ENCODE measurements around the gene TRIP13.

Gene TRIP13

GRCh38 chr5:953535-954449, 61.1 kb downstream of the TRIP13 start:
- DNase-seq (ENCODE audit: low read depth in 2 of 2): no peak

GRCh38 chr5:955886-956761, 63.4 kb downstream of the TRIP13 start:
- no peak for DNase-seq (ENCODE audit: low read depth in 2 of 2)

DNA sequence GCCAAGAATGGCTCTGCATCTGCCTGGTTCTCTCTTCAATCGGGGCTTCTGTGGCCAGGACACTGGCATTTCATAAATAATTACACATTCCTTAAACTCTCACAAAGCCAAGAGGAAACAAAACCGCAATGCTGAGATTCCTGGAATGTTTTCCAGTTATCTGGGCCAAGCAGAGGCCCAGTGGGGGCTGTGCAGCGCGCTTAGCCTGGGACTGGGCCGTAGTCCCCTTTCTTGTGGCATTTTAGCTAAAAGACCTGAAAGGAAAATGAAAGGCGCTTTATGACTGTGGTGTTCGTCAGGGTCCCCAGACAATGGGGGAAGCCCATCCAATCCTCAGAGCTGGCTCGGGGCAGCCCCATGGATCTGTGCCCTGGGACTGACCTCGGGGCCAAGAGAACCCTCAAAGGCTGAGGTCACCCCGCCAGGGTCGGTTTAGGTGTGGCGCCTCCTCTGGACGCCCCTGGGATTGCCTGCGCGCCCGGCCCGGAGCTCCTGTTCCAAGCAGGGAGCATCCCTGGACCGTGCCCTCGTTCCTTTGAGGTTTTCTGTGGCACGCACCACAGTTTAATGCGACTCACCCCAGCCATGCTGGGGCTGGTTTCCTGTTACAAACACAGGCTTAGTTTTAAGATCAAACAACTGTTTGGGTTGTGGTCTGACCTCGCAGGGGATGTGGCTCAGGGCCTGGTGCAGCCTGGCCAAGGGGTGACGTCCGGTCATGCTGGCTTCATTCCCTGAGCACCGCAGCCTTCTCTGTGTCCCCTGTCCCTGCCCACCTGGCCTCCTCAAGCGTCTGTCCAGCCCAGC, 64.5 kb downstream of the TRIP13 start:
- DNase-seq (ENCODE audit: low read depth in 2 of 2): peak in 1 of 2 donors; percentile 23

GRCh38 chr5:957748-958485, 65.2 kb downstream of the TRIP13 start:
- DNase-seq (ENCODE audit: low read depth in 2 of 2): no peak

GRCh38 chr5:958701-959571, 66.3 kb downstream of the TRIP13 start:
- DNase-seq (ENCODE audit: low read depth in 2 of 2): no peak

DNA sequence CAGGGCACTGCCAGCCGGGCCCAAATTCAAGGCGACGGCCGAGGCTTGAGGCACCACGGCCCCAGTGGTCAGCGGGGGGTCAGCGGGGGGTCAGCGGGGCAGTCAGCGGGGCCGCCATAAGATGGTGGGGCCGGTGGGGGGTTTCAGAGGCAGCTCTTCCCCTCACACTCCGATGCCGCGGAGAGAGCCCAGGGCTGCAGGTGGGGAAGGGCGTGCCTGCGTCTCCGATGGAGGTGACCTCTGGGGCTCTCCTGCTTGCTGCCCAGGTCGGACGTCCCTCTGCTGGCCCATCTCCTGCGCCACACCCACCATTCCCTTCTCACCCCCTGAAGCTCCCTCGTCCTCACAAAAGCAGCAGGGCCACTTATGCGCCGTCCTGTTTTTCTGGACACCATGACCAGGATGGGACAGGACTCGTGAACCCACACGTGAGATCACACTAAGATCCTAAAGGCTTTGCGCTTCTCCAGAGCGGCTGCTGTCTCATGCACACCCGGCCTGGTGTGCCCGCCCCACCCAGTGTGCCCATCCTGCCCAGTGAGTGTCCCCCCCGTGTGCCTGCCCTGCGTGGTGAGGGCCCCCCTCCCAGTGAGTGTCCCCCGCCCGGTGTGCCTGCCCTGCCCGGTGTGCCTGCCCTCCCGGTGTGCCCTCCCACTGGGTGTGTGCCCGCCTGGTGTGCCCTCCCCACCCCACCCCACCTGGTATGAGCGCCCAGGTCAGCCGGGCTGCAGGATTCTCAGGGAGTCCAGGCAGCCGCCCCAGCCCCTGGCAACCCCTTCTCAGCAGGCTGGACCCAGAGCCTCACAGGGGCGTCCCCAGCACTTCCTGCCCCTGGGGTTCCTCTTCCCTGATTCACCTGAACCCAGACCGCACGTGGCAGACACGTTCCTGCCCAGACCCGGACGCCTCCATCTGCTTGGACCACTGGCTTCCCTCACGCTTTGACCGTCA, 67.2 kb downstream of the TRIP13 start:
- DNase-seq (ENCODE audit: low read depth in 2 of 2): no peak

- no peak for DNase-seq (ENCODE audit: low read depth in 2 of 2)
These were observed 67.9 kb downstream of the TRIP13 start for GRCh38 chr5:960551-960950.

GRCh38 chr5:961002-961710, 68.5 kb downstream of the TRIP13 start:
- no peak for DNase-seq (ENCODE audit: low read depth in 2 of 2)

- DNase-seq (ENCODE audit: low read depth in 2 of 2): no peak
These were observed 69.1 kb downstream of the TRIP13 start for GRCh38 chr5:961711-962240.

GRCh38 chr5:962386-962785, 69.7 kb downstream of the TRIP13 start:
- no peak for DNase-seq (ENCODE audit: low read depth in 2 of 2)

- no peak for DNase-seq (ENCODE audit: low read depth in 2 of 2)
These were observed 70.1 kb downstream of the TRIP13 start for GRCh38 chr5:962801-963200.

- DNase-seq (ENCODE audit: low read depth in 2 of 2): no peak
These were observed 70.6 kb downstream of the TRIP13 start for GRCh38 chr5:963310-963672.

GRCh38 chr5:963673-964531, 71.2 kb downstream of the TRIP13 start:
- peak in 1 of 2 donors; percentile 18 for DNase-seq (ENCODE audit: low read depth in 2 of 2)

- DNase-seq (ENCODE audit: low read depth in 2 of 2): no peak
These were observed 72.1 kb downstream of the TRIP13 start for GRCh38 chr5:964821-965220.

DNA sequence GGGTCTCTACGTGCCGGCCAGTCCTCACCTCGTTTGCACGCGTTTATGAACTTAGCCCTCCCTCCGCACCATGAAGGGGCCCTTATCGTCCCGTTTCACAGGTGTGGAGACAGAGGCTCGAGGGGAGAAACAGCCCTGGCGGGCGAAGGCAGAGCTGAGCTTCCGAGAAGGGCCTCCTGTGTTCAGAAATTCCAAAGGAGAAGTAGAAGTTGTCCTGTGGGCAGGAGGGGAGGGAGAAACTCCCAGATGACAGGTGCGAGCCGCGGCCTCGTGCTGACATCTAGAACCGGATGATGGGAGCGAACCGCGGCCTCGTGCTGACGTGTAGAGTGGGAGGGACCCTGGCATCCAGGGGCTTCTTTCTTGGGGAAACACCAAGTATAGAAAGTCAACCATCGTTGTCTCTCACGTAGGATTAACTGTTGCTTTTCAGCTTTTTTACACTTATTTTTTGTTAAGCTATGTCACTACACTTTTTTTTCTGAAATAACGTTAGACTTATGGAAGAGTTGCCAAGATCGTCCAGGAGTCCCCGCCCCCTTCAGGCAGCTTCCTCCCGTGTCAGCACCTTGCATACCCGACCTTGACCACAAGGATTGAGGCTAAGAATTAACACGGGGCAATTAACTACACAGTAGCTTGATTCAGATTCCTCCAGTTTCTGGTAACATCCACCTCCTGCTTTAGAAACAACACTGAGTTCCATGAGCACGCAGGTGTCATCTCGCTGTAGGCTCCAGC, 73.1 kb downstream of the TRIP13 start:
- DNase-seq (ENCODE audit: low read depth in 2 of 2): no peak

DNA sequence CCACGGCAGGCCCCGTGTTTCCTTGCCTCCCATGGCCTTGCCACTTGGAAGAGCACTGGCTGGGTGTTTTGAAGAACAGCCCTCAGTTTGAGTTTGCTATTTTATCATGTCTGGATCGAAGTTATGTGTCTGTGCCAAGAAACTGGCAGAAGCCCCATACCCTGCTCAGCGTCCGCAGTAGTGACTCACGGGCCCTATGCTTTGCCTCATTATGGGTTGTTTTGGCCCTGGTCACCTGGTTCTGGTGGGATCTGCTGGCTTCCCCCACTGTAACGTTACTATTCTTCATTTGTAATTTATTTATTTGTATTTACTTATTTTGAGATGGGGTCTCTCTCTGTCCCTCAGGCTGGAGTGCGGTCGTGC, 73.6 kb downstream of the TRIP13 start:
- DNase-seq (ENCODE audit: low read depth in 2 of 2): no peak

GRCh38 chr5:966941-967340, 74.3 kb downstream of the TRIP13 start:
- DNase-seq (ENCODE audit: low read depth in 2 of 2): no peak

Measured in activated CD4-positive, alpha-beta T cell treated with anti-CD3 and anti-CD28 coated beads for 24 hours (primary cell).